HepG2 (cell line): ENCODE results near the gene CAMK1. TPM values are rescaled to one million over a fixed set of nuclear protein-coding genes. Genes with fewer than 3 reads are reported as not detected.

ENCODE experiments used
- ATAC-seq: fragments of 200-7000 bp; cut with Tn5 transposase; 3 replicates; pipeline ENCODE4 v1.9.1; 2020; ENCODE audit warnings: mild to moderate bottlenecking, moderate library complexity
- BruUV-seq: library from RNA; stranded (reverse); fragments of 400-500 nt; replicated peaks from 2 replicates; lab custom pipeline; 2021; lab: Mats Ljungman, UMichigan
- CTCF ChIA-PET: fragments of 300-600 bp; formaldehyde crosslinking; extraction: SDS; loops from one replicate; lab custom pipeline; 2021; ENCODE audit warnings: low total read pairs, inconsistent platforms, low intra/inter-chr PET ratio; lab: Yijun Ruan, JAX
- POLR2A ChIA-PET: fragments of 350-600 bp; sonication (Branson Sonifier 250); formaldehyde crosslinking; loops from one replicate; lab custom pipeline; 2020; ENCODE audit warnings: antibody characterized with exemption, inconsistent platforms; lab: Yijun Ruan, JAX
- DNase-seq: peaks from one replicate; pipeline ENCODE4 v3.0.0-alpha.2; 2015; ENCODE audit warnings: low spot score
- FAIRE-seq: peaks from 3 replicates; lab custom pipeline; 2011; peaks lifted over from hg19 to GRCh38; lab: Jason Lieb, UNC
- H2AFZ ChIP-seq: one replicate; pipeline ENCODE4 v1.6.1; 2011; ENCODE audit warnings: low read length, inconsistent platforms
- H3K27ac ChIP-seq: fragments of 300-600 bp; 3 replicates; pipeline ENCODE4 v1.8.0; 2011; ENCODE audit warnings: mixed run types, mild to moderate bottlenecking, mixed read lengths, low read length, inconsistent platforms; ENCODE audit not compliant: insufficient read depth; ENCODE audit errors: extremely low read length
- H3K27me3 ChIP-seq, 2 experiments: fragments of 200-600 bp in 1 of 2; 2 replicates in 1 of 2; 3 replicates in 1 of 2; pipeline versions ENCODE4 v1.6.0 to v1.8.0; 2011; ENCODE audit warnings: low read length in 2 of 2, mild to moderate bottlenecking in 2 of 2, moderate library complexity in 2 of 2, inconsistent platforms in 1 of 2; ENCODE audit not compliant: insufficient read depth in 2 of 2, control insufficient read depth in 1 of 2
- H3K36me3 ChIP-seq, 2 experiments: fragments of 200-600 bp in 1 of 2; replicated peaks in 1 of 2; 2 replicates in 1 of 2; 3 replicates in 1 of 2; pipeline versions ENCODE4 v1.5.1 to v1.8.0; 2011; ENCODE audit warnings: low read length in 2 of 2, inconsistent platforms in 1 of 2; ENCODE audit not compliant: insufficient read depth in 2 of 2, control insufficient read depth in 1 of 2
- H3K4me1 ChIP-seq: 2 replicates; pipeline ENCODE4 v1.5.1; 2012; ENCODE audit warnings: low read length, inconsistent platforms; ENCODE audit not compliant: insufficient read depth
- H3K4me2 ChIP-seq: 2 replicates; pipeline ENCODE4 v1.6.0; 2011; ENCODE audit warnings: low read depth, low read length, inconsistent platforms
- H3K4me3 ChIP-seq, 3 experiments: fragments of 200-600 bp in 1 of 3; sonication (generic), shearing (Covaris generic) in 1 of 3; replicated peaks in 1 of 3; 2 replicates each; pipeline ENCODE4 v1.5.1; 2011 to 2016; ENCODE audit warnings: low read length in 3 of 3, inconsistent platforms in 2 of 3, low read depth in 2 of 3, mild to moderate bottlenecking in 2 of 3, control low read depth in 1 of 3, mixed read lengths in 1 of 3; ENCODE audit not compliant: insufficient read depth in 1 of 3
- H3K79me2 ChIP-seq: one replicate; pipeline ENCODE4 v1.6.1; 2011; ENCODE audit warnings: low read length, inconsistent platforms; ENCODE audit not compliant: insufficient read depth
- H3K9ac ChIP-seq: 2 replicates; pipeline ENCODE4 v1.6.0; 2011; ENCODE audit warnings: mild to moderate bottlenecking, low read depth, low read length, inconsistent platforms; ENCODE audit not compliant: insufficient read depth
- H3K9me3 ChIP-seq: 2 replicates; pipeline ENCODE4 v1.5.1; 2012; ENCODE audit warnings: mild to moderate bottlenecking, low read length
- H4K20me1 ChIP-seq: 2 replicates; pipeline ENCODE4 v1.6.0; 2011; ENCODE audit warnings: inconsistent platforms, mild to moderate bottlenecking, low read length, moderate library complexity; ENCODE audit not compliant: insufficient read depth
- ATF7 ChIP-seq, 2 experiments: fragments of 450-650 bp in 1 of 2; sonication (generic) in 1 of 2; formaldehyde crosslinking in 1 of 2; IDR thresholded peaks; 2 replicates each; pipeline versions ENCODE4 v1.4.0 to v1.6.1; 2016 to 2020; ENCODE audit warnings: antibody characterized with exemption in 1 of 2, mild to moderate bottlenecking in 1 of 2, missing genetic modification reagents in 1 of 2
- NBN ChIP-seq: fragments of 450-650 bp; conservative IDR thresholded peaks from 2 replicates; pipeline ENCODE4 v1.6.1; 2017
- SP1 ChIP-seq, 2 experiments: fragments of 450-650 bp in 1 of 2; sonication (generic) in 1 of 2; formaldehyde crosslinking in 1 of 2; IDR thresholded peaks; 2 replicates each; pipeline versions ENCODE4 v1.4.0 to v1.6.1; 2016 to 2020; ENCODE audit warnings: missing genetic modification reagents in 1 of 2
- STAG1 ChIP-seq: sonication (generic); formaldehyde crosslinking; IDR thresholded peaks from 2 replicates; pipeline ENCODE4 v1.4.0; 2020; ENCODE audit warnings: missing genetic modification reagents
- ZFP36L1 ChIP-seq: sonication (generic); formaldehyde crosslinking; IDR thresholded peaks from 2 replicates; pipeline ENCODE4 v1.8.0; 2022; ENCODE audit warnings: mild to moderate bottlenecking, missing genetic modification reagents, moderate library complexity
- ZNF3 ChIP-seq: IDR thresholded peaks from 2 replicates; pipeline ENCODE4 v1.7.0; 2017; ENCODE audit warnings: inconsistent platforms
- ZNF510 ChIP-seq: sonication (generic); formaldehyde crosslinking; IDR thresholded peaks from 2 replicates; pipeline ENCODE4 v1.4.0; 2020; ENCODE audit warnings: low read depth, mild to moderate bottlenecking, missing genetic modification reagents
- ZNF546 ChIP-seq: sonication (generic); formaldehyde crosslinking; conservative IDR thresholded peaks from 2 replicates; pipeline ENCODE4 v1.8.1; 2023; ENCODE audit warnings: mild to moderate bottlenecking, missing genetic modification reagents
- ZNF737 ChIP-seq: sonication (generic); formaldehyde crosslinking; IDR thresholded peaks from 2 replicates; pipeline ENCODE4 v1.5.0; 2020; ENCODE audit warnings: missing genetic modification reagents, mild to moderate bottlenecking, borderline replicate concordance
- ZNF776 ChIP-seq: sonication (generic); formaldehyde crosslinking; IDR thresholded peaks from 2 replicates; pipeline ENCODE4 v1.4.0; 2020; ENCODE audit warnings: mild to moderate bottlenecking, missing genetic modification reagents
- WGBS: methylation state at CpG from one replicate; pipeline ENCODE4 v1.1.6; 2017; ENCODE audit warnings: low lambda C conversion rate; 5-methylcytosine and 5-hydroxymethylcytosine counted together
- in situ Hi-C: cut with HindIII; loops from 2 replicates; pipeline ENCODE4 v1.10.0; 2017; ENCODE audit warnings: low pct_unique_long_range_greater_than_20kb; ENCODE audit not compliant: extremely low pct_ligation_motif_present
- intact Hi-C: fragments of 100-400 bp; cut with micrococcal nuclease; formaldehyde crosslinking; loops from one replicate; pipeline ENCODE4 v1.10.0; 2022; ENCODE audit not compliant: unreplicated experiment
- polyA plus RNA-seq, 8 experiments: library from polyadenylated mRNA; depleted of rRNA in 3 of 8; stranded (reverse) in 7 of 8; unstranded in 1 of 8; fragments of >200 nt; fragmentation: Illumina TruSeq in 4 of 8; extraction: Trizol in 4 of 8; gene quantifications; 2 replicates each; pipeline versions ENCODE4 v1.2.1 to v1.2.3, GENCODE V29; 2011 to 2016; ENCODE audit warnings: low read depth in 4 of 8, missing spikeins in 1 of 8, mixed read lengths in 1 of 8; ENCODE audit not compliant: insufficient read depth in 1 of 8
- total RNA-seq, 5 experiments: library from RNA; depleted of rRNA; stranded (reverse); fragments of >200 nt; fragmentation: Illumina TruSeq; extraction: Trizol; gene quantifications; 2 replicates each; pipeline ENCODE4 v1.2.3, GENCODE V29; 2016; ENCODE audit warnings: low read depth in 1 of 5
- TF ChIP-seq, protein P1 (sequence below): sonication (generic); formaldehyde crosslinking; IDR thresholded peaks from 2 replicates; pipeline ENCODE4 v1.4.0; 2020; ENCODE audit warnings: missing genetic modification reagents
- TF ChIP-seq, protein P2 (sequence below): sonication (generic); formaldehyde crosslinking; IDR thresholded peaks from 2 replicates; pipeline ENCODE4 v1.5.0; 2020; ENCODE audit warnings: missing genetic modification reagents

Gene CAMK1
- total and polyA plus RNA-seq, 2 of the 13 experiments (the other 11 are each of a cell fraction or from before 2014, with no cell fraction given) = 26.4 to 53.3 TPM

DNA sequence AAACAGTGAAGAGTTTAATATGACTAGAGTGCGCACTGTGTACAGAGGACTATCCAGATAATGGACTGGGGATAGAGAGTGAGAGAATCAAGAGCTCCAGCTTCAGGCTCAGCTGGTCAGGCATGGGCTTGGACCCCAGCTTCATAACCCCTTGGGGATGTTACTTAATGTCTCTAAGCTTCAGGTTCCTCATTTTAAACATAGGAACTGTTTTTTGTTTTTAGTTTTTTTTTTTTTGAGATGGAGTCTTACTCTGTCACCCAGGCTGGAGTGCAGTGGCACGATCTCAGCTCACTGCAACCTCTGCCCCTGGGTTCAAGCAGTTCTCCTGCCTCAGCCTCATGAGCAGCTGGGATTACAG is 48.1 kb downstream of the CAMK1 start:
- 50% methylated on average over 2 of the region's 2 CpGs for WGBS
- H3K27ac ChIP-seq = no peak overlapping the region
- H3K9ac ChIP-seq = no peak overlapping the region
- H3K4me2 ChIP-seq = no peak overlapping the region
- no peaks in the 10 kb centered on the region for H3K79me2 ChIP-seq
- BruUV-seq = no TSS peak
- no peaks in the 10 kb centered on the region for H4K20me1 ChIP-seq
- no peak overlapping the region for H2AFZ ChIP-seq
- POLR2A ChIA-PET = no interaction called here
- DNase-seq (no peak), FAIRE-seq (no peak), ATAC-seq (no peak)
- CTCF ChIA-PET = no interaction called here
- intact Hi-C loops = no loop called here
- in situ Hi-C loops = no loop called here
- peaks cover 0 to 19% of the 10 kb centered on the region in 2 experiments; a peak in 2 of 5 replicates for H3K27me3 ChIP-seq
- H3K36me3 ChIP-seq = no peaks in the 10 kb centered on the region
- H3K4me3 ChIP-seq = no peak overlapping the region
- H3K4me1 ChIP-seq = peaks cover 2% of the 10 kb centered on the region; the same call in 1 of the 2 replicates
- no peaks in the 10 kb centered on the region for H3K9me3 ChIP-seq
- TF ChIP-seq ZNF3 (CRISPR knock-in tag) = no peak
- TF ChIP-seq, protein P1, sequence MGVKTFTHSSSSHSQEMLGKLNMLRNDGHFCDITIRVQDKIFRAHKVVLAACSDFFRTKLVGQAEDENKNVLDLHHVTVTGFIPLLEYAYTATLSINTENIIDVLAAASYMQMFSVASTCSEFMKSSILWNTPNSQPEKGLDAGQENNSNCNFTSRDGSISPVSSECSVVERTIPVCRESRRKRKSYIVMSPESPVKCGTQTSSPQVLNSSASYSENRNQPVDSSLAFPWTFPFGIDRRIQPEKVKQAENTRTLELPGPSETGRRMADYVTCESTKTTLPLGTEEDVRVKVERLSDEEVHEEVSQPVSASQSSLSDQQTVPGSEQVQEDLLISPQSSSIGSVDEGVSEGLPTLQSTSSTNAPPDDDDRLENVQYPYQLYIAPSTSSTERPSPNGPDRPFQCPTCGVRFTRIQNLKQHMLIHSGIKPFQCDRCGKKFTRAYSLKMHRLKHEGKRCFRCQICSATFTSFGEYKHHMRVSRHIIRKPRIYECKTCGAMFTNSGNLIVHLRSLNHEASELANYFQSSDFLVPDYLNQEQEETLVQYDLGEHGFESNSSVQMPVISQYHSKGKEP (CRISPR knock-in tag) = no peak
- no peak for TF ChIP-seq SP1 (IDR thresholded peaks at IDR 0.05)
- no peak for TF ChIP-seq SP1 (CRISPR knock-in tag; IDR thresholded peaks at IDR 0.05)
- no peak for TF ChIP-seq ZNF776 (CRISPR knock-in tag)
- no peak for TF ChIP-seq ATF7 (IDR thresholded peaks at IDR 0.05)
- no peak for TF ChIP-seq ATF7 (CRISPR knock-in tag; IDR thresholded peaks at IDR 0.05)

DNA sequence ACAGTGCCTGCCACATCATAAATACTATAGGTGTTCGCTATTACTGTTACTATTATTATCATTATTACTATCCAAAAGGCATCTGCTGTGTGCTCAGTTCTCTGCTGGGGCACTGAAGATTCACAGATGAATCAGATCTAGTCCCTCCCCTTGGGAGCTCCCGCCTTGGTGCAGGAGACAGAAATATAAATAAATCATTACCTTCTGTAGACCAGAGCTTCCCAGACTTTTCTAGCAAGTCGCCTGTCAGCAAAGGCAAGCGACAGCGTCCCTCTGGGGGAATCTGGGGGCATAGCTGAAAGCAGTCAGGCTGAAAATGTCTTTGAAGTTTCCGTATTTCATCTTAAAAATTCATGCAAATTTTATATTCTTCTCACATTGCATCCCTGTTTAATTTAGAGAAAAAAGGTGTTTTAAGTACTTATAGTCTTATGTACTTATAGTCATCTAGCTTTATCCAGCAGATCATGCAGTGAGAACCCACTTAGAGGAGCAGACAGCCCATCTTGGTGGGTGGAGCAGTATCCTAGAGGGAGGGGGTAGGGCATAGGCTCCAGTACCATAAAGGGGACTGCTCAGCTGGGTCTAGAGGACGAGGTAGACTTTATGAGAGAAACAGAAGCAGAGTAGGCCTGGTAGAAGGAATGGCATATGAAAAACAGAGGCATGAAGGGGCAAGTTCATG is 48.6 kb downstream of the CAMK1 start:
- Histone ChIP-seq H3K9me3 (no peaks in the 10 kb centered on the region), H3K36me3 (no peaks in the 10 kb centered on the region), H3K4me2 (no peak overlapping the region), H3K27me3 (peaks cover 0 to 19% of the 10 kb centered on the region in 2 experiments; a peak in 2 of 5 replicates), H3K4me3 (no peak overlapping the region), H3K79me2 (no peaks in the 10 kb centered on the region), H3K4me1 (peaks cover 1% of the 10 kb centered on the region; the same call in 1 of the 2 replicates), H3K27ac (no peak overlapping the region), H2AFZ (no peak overlapping the region), H3K9ac (no peak overlapping the region), H4K20me1 (no peaks in the 10 kb centered on the region)
- no TSS peak for BruUV-seq
- POLR2A ChIA-PET = no interaction called here
- CTCF ChIA-PET = no interaction called here
- FAIRE-seq = no peak
- no peak for DNase-seq
- intact Hi-C loops (no loop called here), in situ Hi-C loops (no loop called here)
- ATAC-seq = no peak; the same call in 2 of the 3 replicates
- 12% methylated on average over 7 of the region's 7 CpGs for WGBS
- TF ChIP-seq ZNF546 (no peak), ZFP36L1 (CRISPR knock-in tag) (no peak), ZNF737 (CRISPR knock-in tag) (no peak), NBN (no peak), STAG1 (CRISPR knock-in tag) (no peak), ZNF510 (CRISPR knock-in tag) (no peak)
- TF ChIP-seq, protein P2, sequence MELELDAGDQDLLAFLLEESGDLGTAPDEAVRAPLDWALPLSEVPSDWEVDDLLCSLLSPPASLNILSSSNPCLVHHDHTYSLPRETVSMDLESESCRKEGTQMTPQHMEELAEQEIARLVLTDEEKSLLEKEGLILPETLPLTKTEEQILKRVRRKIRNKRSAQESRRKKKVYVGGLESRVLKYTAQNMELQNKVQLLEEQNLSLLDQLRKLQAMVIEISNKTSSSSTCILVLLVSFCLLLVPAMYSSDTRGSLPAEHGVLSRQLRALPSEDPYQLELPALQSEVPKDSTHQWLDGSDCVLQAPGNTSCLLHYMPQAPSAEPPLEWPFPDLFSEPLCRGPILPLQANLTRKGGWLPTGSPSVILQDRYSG (CRISPR knock-in tag) = no peak
